Spleen (tissue), 11 donors: Measurements from ENCODE around the gene DDIT4. TPM values are rescaled to one million over a fixed set of nuclear protein-coding genes. Genes with fewer than 3 reads are reported as not detected.
A peak's percentile ranks its signal among the peaks of the same experiment; 100 is the strongest.

Experiments used
- DNase-seq: peaks from one replicate; pipeline ENCODE4 v3.0.0-alpha.2; 2020
- H3K27ac ChIP-seq, 8 donors: fragments of 200-600 bp; sonication (generic) in 7 of 8; 1 replicate in 4 of 8; 2 replicates in 4 of 8; pipeline versions ENCODE4 v1.5.0 to v1.8.0; 2016 to 2021; ENCODE audit warnings: inconsistent platforms in 4 of 8, mild to moderate bottlenecking in 4 of 8, moderate library complexity in 1 of 8
- H3K27me3 ChIP-seq, 7 donors: fragments of 200-600 bp; sonication (generic) in 6 of 7; replicated peaks in 1 of 7; 1 replicate in 4 of 7; 2 replicates in 3 of 7; pipeline versions ENCODE4 v1.5.0 to v1.8.0; 2016 to 2021; ENCODE audit warnings: inconsistent platforms in 3 of 7, mild to moderate bottlenecking in 1 of 7
- H3K36me3 ChIP-seq, 6 donors: fragments of 200-600 bp; sonication (generic) in 5 of 6; 1 replicate in 4 of 6; 2 replicates in 2 of 6; pipeline versions ENCODE4 v1.5.0 to v1.8.0; 2016 to 2021; ENCODE audit warnings: inconsistent platforms in 2 of 6
- H3K4me1 ChIP-seq, 6 donors: fragments of 200-600 bp; sonication (generic) in 5 of 6; 1 replicate in 3 of 6; 2 replicates in 3 of 6; pipeline versions ENCODE4 v1.5.0 to v1.8.0; 2016 to 2021; ENCODE audit warnings: inconsistent platforms in 3 of 6
- H3K4me3 ChIP-seq, 8 donors: fragments of 200-600 bp; sonication (generic) in 7 of 8; 1 replicate in 4 of 8; 2 replicates in 4 of 8; pipeline versions ENCODE4 v1.5.0 to v1.8.0; 2016 to 2021; ENCODE audit warnings: inconsistent platforms in 4 of 8, mild to moderate bottlenecking in 4 of 8, moderate library complexity in 2 of 8
- H3K9me3 ChIP-seq, 8 donors: fragments of 200-600 bp; sonication (generic) in 7 of 8; 1 replicate in 4 of 8; 2 replicates in 4 of 8; pipeline versions ENCODE4 v1.5.0 to v1.8.0; 2016 to 2021; ENCODE audit warnings: inconsistent platforms in 4 of 8
- POLR2A ChIP-seq, 3 donors: fragments of 450-650 bp; IDR thresholded peaks; one replicate each; pipeline ENCODE4 v1.5.1; 2017; ENCODE audit warnings: antibody characterized with exemption in 3 of 3, mild to moderate bottlenecking in 1 of 3
- POLR2AphosphoS5 ChIP-seq, 3 donors: sonication (generic); formaldehyde crosslinking; IDR thresholded peaks; one replicate each; pipeline ENCODE4 v1.5.1; 2017; ENCODE audit warnings: antibody characterized with exemption in 3 of 3
- WGBS, 5 donors: extraction: QIAGEN DNeasy Blood & Tissue Kit in 3 of 5; methylation state at CpG; one replicate each; pipeline versions ENCODE4 v1.1.5 to v1.1.7; 2013 to 2018; 5-methylcytosine and 5-hydroxymethylcytosine counted together
- intact Hi-C: fragments of 100-400 bp; cut with DNase I; formaldehyde crosslinking; loops from one replicate; pipeline ENCODE4 v1.15.0; 2023; ENCODE audit warnings: low total_unique reads
- polyA plus RNA-seq, 3 donors: library from polyadenylated mRNA; stranded (reverse); fragments of 200-250 nt; gene quantifications; one replicate each; pipeline ENCODE4 v1.2.1, GENCODE V29; 2013
- total RNA-seq, 7 donors: library from RNA; depleted of rRNA in 3 of 7; stranded (reverse); fragments of >200 nt in 3 of 7; fragmentation: NEBNext Ultra II Directional in 4 of 7; extraction: Animal tissue kit (Norgen Biotek cat#: 25700) in 4 of 7; gene quantifications; one replicate each; pipeline versions ENCODE4 v1.1.0 to v1.2.1, GENCODE V29; 2016 to 2021
- TF ChIP-seq, protein P1 (sequence below), 11 experiments: fragments of 200-600 bp in 7 of 11; fragments of 450-650 bp in 4 of 11; sonication (generic) in 4 of 11; IDR thresholded peaks in 8 of 11; conservative IDR thresholded peaks in 3 of 11; 1 replicate in 7 of 11; 2 replicates in 4 of 11; pipeline versions ENCODE4 v1.4.0 to v1.8.0; 2016 to 2021; ENCODE audit warnings: antibody characterized with exemption in 11 of 11, inconsistent platforms in 4 of 11, mild to moderate bottlenecking in 1 of 11
- donor health status: healthy with polysubstance abuse.
- donor health status: DM: no; HTN: no; CAD: no; lungs with moderate emphysema.
- donor health status: DM: no; HTN: no; CAD: no.
- donor health status: Bipolar disorder and iron deficiency.
- donor health status: healthy.
- donor health status: DM: no; HTN: no; CAD: no.
- donor health status: DM: yes; HTN: yes; CAD: no.

The DDIT4 gene
- total and polyA plus RNA-seq, 10 donors = 99.3 to 308 (median 228) TPM

DNA sequence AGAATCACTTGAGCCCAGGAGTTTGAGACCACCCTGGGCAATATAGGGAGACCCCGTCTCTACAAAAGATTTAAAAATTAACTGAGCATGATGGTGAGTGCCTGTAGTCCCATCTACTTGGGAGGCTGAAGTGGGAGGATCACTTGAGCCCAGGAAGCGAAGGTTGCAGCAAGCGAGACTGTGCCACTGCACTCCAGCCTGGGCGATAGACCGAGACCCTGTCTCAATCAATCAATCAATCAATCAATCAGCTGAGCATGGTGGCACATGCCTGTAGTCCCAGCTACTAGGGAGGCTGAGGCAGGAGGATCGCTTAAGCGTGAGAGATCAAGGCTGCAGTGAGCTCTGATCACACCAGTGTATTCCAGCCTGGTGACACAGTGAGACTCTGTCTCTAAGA lies 40.5 kb downstream of the DDIT4 start:
- peak; percentile 56 for DNase-seq
- no peak overlapping the region for H3K4me3 ChIP-seq
- H3K27me3 ChIP-seq = no peaks in the 10 kb centered on the region
- TF ChIP-seq, protein P1, sequence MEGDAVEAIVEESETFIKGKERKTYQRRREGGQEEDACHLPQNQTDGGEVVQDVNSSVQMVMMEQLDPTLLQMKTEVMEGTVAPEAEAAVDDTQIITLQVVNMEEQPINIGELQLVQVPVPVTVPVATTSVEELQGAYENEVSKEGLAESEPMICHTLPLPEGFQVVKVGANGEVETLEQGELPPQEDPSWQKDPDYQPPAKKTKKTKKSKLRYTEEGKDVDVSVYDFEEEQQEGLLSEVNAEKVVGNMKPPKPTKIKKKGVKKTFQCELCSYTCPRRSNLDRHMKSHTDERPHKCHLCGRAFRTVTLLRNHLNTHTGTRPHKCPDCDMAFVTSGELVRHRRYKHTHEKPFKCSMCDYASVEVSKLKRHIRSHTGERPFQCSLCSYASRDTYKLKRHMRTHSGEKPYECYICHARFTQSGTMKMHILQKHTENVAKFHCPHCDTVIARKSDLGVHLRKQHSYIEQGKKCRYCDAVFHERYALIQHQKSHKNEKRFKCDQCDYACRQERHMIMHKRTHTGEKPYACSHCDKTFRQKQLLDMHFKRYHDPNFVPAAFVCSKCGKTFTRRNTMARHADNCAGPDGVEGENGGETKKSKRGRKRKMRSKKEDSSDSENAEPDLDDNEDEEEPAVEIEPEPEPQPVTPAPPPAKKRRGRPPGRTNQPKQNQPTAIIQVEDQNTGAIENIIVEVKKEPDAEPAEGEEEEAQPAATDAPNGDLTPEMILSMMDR (IDR thresholded peaks at IDR 0.05 in 8 of 11, conservative IDR thresholded peaks at IDR 0.05 in 3 of 11) = no peak
- no peak for TF ChIP-seq POLR2AphosphoS5 (IDR thresholded peaks at IDR 0.05)
- H3K36me3 ChIP-seq = no peaks in the 10 kb centered on the region
- H3K27ac ChIP-seq = peak overlapping the region in 6 of 8 donors; percentile 91 to 99 (median 97)
- intact Hi-C loops = no loop called here
- 96 to 97% (median 96%) methylated on average over 7 of the region's 7 CpGs for WGBS, 5 donors
- peaks cover 63 to 89% (median 78%) of the 10 kb centered on the region in 6 donors for H3K4me1 ChIP-seq
- H3K9me3 ChIP-seq = no peaks in the 10 kb centered on the region

DNA sequence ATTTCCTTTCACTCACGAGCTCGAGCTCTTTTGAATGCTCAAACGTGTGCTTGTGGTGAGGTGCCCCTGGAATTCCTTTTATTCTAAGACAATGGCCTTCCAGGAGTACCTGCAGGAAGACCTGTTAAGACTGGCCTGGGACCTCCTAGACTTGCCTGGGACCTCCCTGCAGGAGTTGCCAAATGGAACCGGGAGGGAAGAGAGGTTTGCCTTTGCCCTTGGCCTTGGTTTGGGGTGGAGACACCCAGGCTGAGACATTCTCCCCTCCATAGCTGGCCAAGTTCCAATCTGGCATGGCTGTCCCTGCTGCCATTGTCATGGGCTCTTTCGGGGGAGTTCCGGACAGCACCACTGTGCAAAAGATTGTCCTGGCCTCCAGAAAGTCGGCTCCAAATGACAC lies 41.3 kb downstream of the DDIT4 start:
- H3K36me3 ChIP-seq = no peaks in the 10 kb centered on the region
- peak; percentile 72 for DNase-seq

DNA sequence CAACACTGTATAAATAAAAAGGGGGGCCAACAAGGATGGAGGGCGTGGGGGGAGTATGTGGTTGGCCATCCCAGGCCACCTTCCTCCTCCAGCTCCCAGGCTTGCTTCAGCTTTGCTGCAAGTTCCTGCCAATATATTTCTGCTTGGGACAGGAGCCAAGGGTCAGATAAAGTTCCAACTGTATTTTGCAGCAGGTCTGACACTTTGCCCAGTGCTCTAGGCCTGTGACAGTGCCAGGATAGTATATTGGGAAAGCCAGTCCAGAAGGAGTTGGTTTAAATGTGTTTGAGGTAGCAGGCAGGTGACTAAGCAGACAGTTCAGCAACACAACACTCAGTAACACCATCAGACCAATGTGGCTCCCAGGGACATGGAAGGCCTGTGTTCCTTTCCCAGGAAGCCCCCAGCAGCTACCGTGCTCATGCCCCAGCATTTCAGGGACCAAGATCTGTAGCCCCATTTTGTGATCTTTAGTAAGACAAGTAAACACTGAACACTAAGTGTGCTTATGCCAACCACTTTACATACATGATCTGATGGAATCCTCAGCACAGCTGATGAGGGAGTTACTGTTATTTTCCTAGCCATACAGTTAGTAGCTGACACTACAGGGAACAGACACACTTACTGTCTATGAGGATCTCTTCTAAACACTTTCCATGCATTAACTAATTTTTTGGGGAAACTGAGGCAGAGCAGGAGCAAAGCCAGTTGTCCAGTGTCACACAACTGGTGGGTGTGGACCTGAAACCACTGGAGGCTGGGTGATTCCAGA lies 42.1 kb downstream of the DDIT4 start:
- Histone ChIP-seq H3K27me3 (no peaks in the 10 kb centered on the region), H3K27ac (peak overlapping the region; percentile 62 to 99 (median 94)), H3K4me1 (peaks cover 60 to 89% (median 78%) of the 10 kb centered on the region in 6 donors), H3K4me3 (peak overlapping the region in 1 of 8 donors; percentile 15), H3K36me3 (no peaks in the 10 kb centered on the region), H3K9me3 (no peaks in the 10 kb centered on the region)
- WGBS, 5 donors = 29 to 53% (median 44%) methylated on average over 2 of the region's 2 CpGs
- TF ChIP-seq, protein P1 (IDR thresholded peaks at IDR 0.05 in 8 of 11, conservative IDR thresholded peaks at IDR 0.05 in 3 of 11) = no peak
- TF ChIP-seq POLR2A (IDR thresholded peaks at IDR 0.05) (no peak), POLR2AphosphoS5 (IDR thresholded peaks at IDR 0.05) (peak in 1 of 3 donors; percentile 42)
- peak; percentile 66 for DNase-seq
- intact Hi-C loops = no loop called here

More for the DNA sequence above, 41.3 kb downstream of the DDIT4 start:
- TF ChIP-seq POLR2AphosphoS5 (IDR thresholded peaks at IDR 0.05) = peak in 1 of 3 donors; percentile 63
- TF ChIP-seq, protein P1 (IDR thresholded peaks at IDR 0.05 in 8 of 11, conservative IDR thresholded peaks at IDR 0.05 in 3 of 11) = no peak
- no peak for TF ChIP-seq POLR2A (IDR thresholded peaks at IDR 0.05)
- Histone ChIP-seq H3K27ac (peak overlapping the region in 7 of 8 donors; percentile 91 to 99 (median 96)), H3K27me3 (no peaks in the 10 kb centered on the region), H3K4me3 (no peak overlapping the region), H3K4me1 (peaks cover 60 to 89% (median 78%) of the 10 kb centered on the region in 6 donors), H3K9me3 (no peaks in the 10 kb centered on the region)
- 31 to 44% (median 35%) methylated on average over 7 of the region's 7 CpGs for WGBS, 5 donors
- intact Hi-C loops = no loop called here

GRCh38 chr10:72316386-72316700 lies 42.6 kb downstream of the DDIT4 start:
- no peak overlapping the region for H3K4me3 ChIP-seq
- intact Hi-C loops = no loop called here
- peak overlapping the region; percentile 62 to 99 (median 94) for H3K27ac ChIP-seq
- no peaks in the 10 kb centered on the region for H3K9me3 ChIP-seq
- DNase-seq = no peak
- peak in 1 of 3 donors; percentile 75 for TF ChIP-seq POLR2AphosphoS5 (IDR thresholded peaks at IDR 0.05)
- TF ChIP-seq, protein P1 (IDR thresholded peaks at IDR 0.05 in 8 of 11, conservative IDR thresholded peaks at IDR 0.05 in 3 of 11) = no peak
- no peak for TF ChIP-seq POLR2A (IDR thresholded peaks at IDR 0.05)
- 23 to 62% (median 42%) methylated on average over 3 of the region's 3 CpGs for WGBS, 5 donors
- no peaks in the 10 kb centered on the region for H3K27me3 ChIP-seq
- H3K4me1 ChIP-seq = peaks cover 63 to 89% (median 79%) of the 10 kb centered on the region in 6 donors
- H3K36me3 ChIP-seq = no peaks in the 10 kb centered on the region
